Loucy (cell line): ENCODE results near the gene CCR4.

Experiments
- CTCF ChIP-seq: fragments of 200-600 bp; sonication (generic); conservative IDR thresholded peaks from 2 replicates; pipeline ENCODE4 v1.5.1; 2014; ENCODE audit warnings: mild to moderate bottlenecking, antibody characterized with exemption, low read length
- EZH2phosphoT487 ChIP-seq: fragments of 200-600 bp; IDR thresholded peaks from 2 replicates; pipeline ENCODE4 v1.6.1; 2018; ENCODE audit warnings: antibody characterized with exemption, mild to moderate bottlenecking, moderate library complexity, borderline replicate concordance

GRCh38 chr3:32948625-32949445 is 2.6 kb upstream of the CCR4 start:
- TF ChIP-seq CTCF (no peak), EZH2phosphoT487 (no peak)
